ENCODE results near the gene ZNF215.
A peak's percentile ranks its signal among the peaks of the same experiment; 100 is the strongest.

ZNF215 gene

DNA sequence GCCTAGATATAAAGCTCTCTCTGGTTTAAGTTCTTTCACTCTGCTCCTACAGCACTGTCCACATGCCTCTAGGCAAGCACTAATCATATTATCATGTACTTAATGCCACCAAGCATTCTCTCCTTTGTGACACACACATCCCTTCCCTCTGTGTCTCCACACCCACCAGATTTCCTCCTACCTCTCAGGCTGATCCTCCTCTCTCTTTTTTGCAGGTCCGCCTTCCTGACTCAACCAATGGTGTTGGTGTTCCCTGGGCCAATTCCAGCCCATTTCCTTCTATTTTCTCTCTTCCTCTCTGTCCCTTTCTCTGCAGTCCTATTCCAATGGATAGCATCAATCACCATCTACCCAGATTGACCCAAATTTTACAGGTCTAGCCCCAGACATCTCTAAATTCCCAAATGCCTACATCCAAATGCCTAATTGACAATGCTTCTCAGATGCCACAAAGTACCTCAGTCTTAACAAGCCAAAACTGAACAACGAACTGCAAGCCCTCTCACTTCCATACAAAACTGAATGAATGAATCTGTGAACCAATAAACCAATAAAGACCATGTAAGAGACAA is 504 bp upstream of the ZNF215 start:
- TF ChIP-seq, protein P1, sequence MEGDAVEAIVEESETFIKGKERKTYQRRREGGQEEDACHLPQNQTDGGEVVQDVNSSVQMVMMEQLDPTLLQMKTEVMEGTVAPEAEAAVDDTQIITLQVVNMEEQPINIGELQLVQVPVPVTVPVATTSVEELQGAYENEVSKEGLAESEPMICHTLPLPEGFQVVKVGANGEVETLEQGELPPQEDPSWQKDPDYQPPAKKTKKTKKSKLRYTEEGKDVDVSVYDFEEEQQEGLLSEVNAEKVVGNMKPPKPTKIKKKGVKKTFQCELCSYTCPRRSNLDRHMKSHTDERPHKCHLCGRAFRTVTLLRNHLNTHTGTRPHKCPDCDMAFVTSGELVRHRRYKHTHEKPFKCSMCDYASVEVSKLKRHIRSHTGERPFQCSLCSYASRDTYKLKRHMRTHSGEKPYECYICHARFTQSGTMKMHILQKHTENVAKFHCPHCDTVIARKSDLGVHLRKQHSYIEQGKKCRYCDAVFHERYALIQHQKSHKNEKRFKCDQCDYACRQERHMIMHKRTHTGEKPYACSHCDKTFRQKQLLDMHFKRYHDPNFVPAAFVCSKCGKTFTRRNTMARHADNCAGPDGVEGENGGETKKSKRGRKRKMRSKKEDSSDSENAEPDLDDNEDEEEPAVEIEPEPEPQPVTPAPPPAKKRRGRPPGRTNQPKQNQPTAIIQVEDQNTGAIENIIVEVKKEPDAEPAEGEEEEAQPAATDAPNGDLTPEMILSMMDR (IDR thresholded peaks at IDR 0.05; ENCODE audit: low read depth, low read length, poor library complexity, severe bottlenecking): no peak
- TF ChIP-seq EZH2phosphoT487 (IDR thresholded peaks at IDR 0.05; ENCODE audit: borderline replicate concordance, low read length): no peak
- peaks cover 40% of the 10 kb centered on the region for H3K79me2 ChIP-seq (ENCODE audit: control insufficient read depth, low read length)
- no peaks in the 10 kb centered on the region for H3K9me2 ChIP-seq (replicated peaks; ENCODE audit: control insufficient read depth, low read length)
- H3F3A ChIP-seq (ENCODE audit: control insufficient read depth, insufficient read depth): peaks cover 7% of the 10 kb centered on the region
- H3K4me1 ChIP-seq (ENCODE audit: control insufficient read depth, low read length): peaks cover 34% of the 10 kb centered on the region
- peak overlapping the region; percentile 64 for H3K4me2 ChIP-seq (ENCODE audit: low read length)
- no peaks in the 10 kb centered on the region for H3K9me3 ChIP-seq (ENCODE audit: control insufficient read depth, insufficient read depth, low read length)
- H3K27ac ChIP-seq (ENCODE audit: low read depth, low read length): peak overlapping the region; percentile 27
- peak overlapping the region; percentile 94 for H3K4me3 ChIP-seq (ENCODE audit: low read length)
- H3K27me3 ChIP-seq (ENCODE audit: control insufficient read depth, low read length): no peaks in the 10 kb centered on the region
- peaks cover 37% of the 10 kb centered on the region for H3K36me3 ChIP-seq (ENCODE audit: control insufficient read depth, low read length)
- no peaks in the 10 kb centered on the region for H4K20me1 ChIP-seq (ENCODE audit: control insufficient read depth, insufficient read depth, low read depth, low read length)

DNA sequence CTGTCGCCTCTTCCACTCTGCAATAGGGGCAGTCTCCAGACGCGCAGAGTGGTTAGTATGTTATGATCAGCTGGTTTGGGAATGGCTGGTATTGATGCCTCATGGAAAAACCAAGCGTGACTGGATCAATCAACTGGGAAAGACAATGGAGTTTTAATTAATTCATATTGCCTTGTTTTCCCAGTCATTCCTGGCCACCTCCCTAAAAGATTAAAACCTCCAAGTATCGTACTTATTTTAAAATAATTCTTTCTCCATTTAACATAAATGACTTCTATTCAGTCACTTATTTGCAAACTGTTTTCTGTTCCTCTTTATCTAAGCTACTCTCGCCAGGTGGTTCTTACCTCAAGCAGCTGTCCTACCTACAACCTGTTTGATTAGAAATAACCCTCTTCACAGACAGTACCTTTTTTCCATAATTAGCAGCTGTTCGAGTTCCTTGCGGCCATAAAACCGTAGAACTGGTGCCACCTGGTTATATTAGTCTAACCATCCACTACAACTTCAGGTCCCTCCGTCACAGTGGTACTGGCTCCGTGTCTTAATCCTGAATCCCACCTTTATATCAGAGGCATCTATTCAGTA is 898 bp downstream of the ZNF215 start:
- H3K36me3 ChIP-seq (ENCODE audit: control insufficient read depth, low read length): peaks cover 51% of the 10 kb centered on the region
- H3K27ac ChIP-seq (ENCODE audit: low read depth, low read length): peak overlapping the region; percentile 78
- TF ChIP-seq, protein P1 (IDR thresholded peaks at IDR 0.05; ENCODE audit: low read depth, low read length, poor library complexity, severe bottlenecking): no peak
- TF ChIP-seq EZH2phosphoT487 (IDR thresholded peaks at IDR 0.05; ENCODE audit: borderline replicate concordance, low read length): no peak
- H4K20me1 ChIP-seq (ENCODE audit: control insufficient read depth, insufficient read depth, low read depth, low read length): no peaks in the 10 kb centered on the region
- H3K4me3 ChIP-seq (ENCODE audit: low read length): peak overlapping the region; percentile 94
- peak overlapping the region; percentile 64 for H3K4me2 ChIP-seq (ENCODE audit: low read length)
- H3K9me3 ChIP-seq (ENCODE audit: control insufficient read depth, insufficient read depth, low read length): no peaks in the 10 kb centered on the region
- H3K4me1 ChIP-seq (ENCODE audit: control insufficient read depth, low read length): peaks cover 34% of the 10 kb centered on the region
- peaks cover 50% of the 10 kb centered on the region for H3K79me2 ChIP-seq (ENCODE audit: control insufficient read depth, low read length)
- no peaks in the 10 kb centered on the region for H3K9me2 ChIP-seq (replicated peaks; ENCODE audit: control insufficient read depth, low read length)
- no peaks in the 10 kb centered on the region for H3K27me3 ChIP-seq (ENCODE audit: control insufficient read depth, low read length)
- H3F3A ChIP-seq (ENCODE audit: control insufficient read depth, insufficient read depth): peaks cover 7% of the 10 kb centered on the region

DNA sequence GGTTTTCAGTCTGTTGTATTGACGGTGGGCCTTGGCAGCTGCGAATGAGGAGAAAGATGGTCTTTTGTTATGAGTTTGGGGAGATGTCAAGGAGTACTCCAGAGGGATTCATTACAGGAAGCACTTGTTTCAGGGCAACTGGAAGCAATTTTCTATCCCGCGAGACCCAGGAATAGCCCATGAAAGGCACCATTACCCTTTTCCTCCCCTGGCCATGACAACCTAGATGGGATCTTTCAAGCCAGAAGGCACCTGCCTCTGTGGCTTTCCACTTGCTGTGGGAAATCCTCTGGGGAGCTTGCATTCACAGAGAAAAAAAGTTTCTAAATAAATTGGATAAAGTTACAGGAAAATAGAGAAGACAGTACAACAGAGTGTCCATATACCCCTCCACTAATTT is 2.7 kb downstream of the ZNF215 start:
- Histone ChIP-seq H3K9me2 (replicated peaks; ENCODE audit: control insufficient read depth, low read length) (no peaks in the 10 kb centered on the region), H3K4me3 (ENCODE audit: low read length) (peak overlapping the region; percentile 94), H3K9me3 (ENCODE audit: control insufficient read depth, insufficient read depth, low read length) (no peaks in the 10 kb centered on the region), H3K27ac (ENCODE audit: low read depth, low read length) (no peak overlapping the region), H3K36me3 (ENCODE audit: control insufficient read depth, low read length) (peaks cover 66% of the 10 kb centered on the region), H3F3A (ENCODE audit: control insufficient read depth, insufficient read depth) (peaks cover 7% of the 10 kb centered on the region), H3K4me1 (ENCODE audit: control insufficient read depth, low read length) (peaks cover 34% of the 10 kb centered on the region), H3K79me2 (ENCODE audit: control insufficient read depth, low read length) (peaks cover 54% of the 10 kb centered on the region), H4K20me1 (ENCODE audit: control insufficient read depth, insufficient read depth, low read depth, low read length) (no peaks in the 10 kb centered on the region), H3K27me3 (ENCODE audit: control insufficient read depth, low read length) (no peaks in the 10 kb centered on the region), H3K4me2 (ENCODE audit: low read length) (peak overlapping the region; percentile 38)
- TF ChIP-seq EZH2phosphoT487 (IDR thresholded peaks at IDR 0.05; ENCODE audit: borderline replicate concordance, low read length): no peak
- TF ChIP-seq, protein P1 (IDR thresholded peaks at IDR 0.05; ENCODE audit: low read depth, low read length, poor library complexity, severe bottlenecking): no peak
